NCI-H345 treated with DMSO at 0.1 percent for 48 hours (cell line): ENCODE data around the gene ZNF669.
A peak's percentile ranks its signal among the peaks of the same experiment; 100 is the strongest.

ENCODE experiments used
- DNase-seq: peaks from one replicate; lab custom pipeline; 2025; ENCODE audit not compliant: unreplicated experiment; lab: John Stamatoyannopoulos, UW

The ZNF669 gene

GRCh38 chr1:247111700-247112478, 7.7 kb upstream of the ZNF669 start:
- DNase-seq = peak; percentile 40

- no peak for DNase-seq
Observed at GRCh38 chr1:247111259-247111699, 7.1 kb upstream of the ZNF669 start.

- no peak for DNase-seq
Observed at GRCh38 chr1:247110627-247111258, 6.6 kb upstream of the ZNF669 start.

- no peak for DNase-seq
Observed at GRCh38 chr1:247107694-247108093, 3.5 kb upstream of the ZNF669 start.

- DNase-seq = no peak
Observed at GRCh38 chr1:247105966-247106365, 1.8 kb upstream of the ZNF669 start.

GRCh38 chr1:247104965-247105364, 809 bp upstream of the ZNF669 start:
- no peak for DNase-seq

- no peak for DNase-seq
Observed at GRCh38 chr1:247102381-247102780, 1.8 kb downstream of the ZNF669 start.

- DNase-seq = no peak
Observed at GRCh38 chr1:247100676-247101279, 3.4 kb downstream of the ZNF669 start.

- DNase-seq = no peak
Observed at GRCh38 chr1:247096958-247097357, 7.2 kb downstream of the ZNF669 start.

GRCh38 chr1:247096544-247096943, 7.6 kb downstream of the ZNF669 start:
- DNase-seq = no peak

GRCh38 chr1:247096112-247096511, 8.0 kb downstream of the ZNF669 start:
- DNase-seq = no peak

GRCh38 chr1:247090455-247090854, 13.7 kb downstream of the ZNF669 start:
- no peak for DNase-seq

- no peak for DNase-seq
Observed at GRCh38 chr1:247089616-247090375, 14.4 kb downstream of the ZNF669 start.

GRCh38 chr1:247088967-247089366, 15.2 kb downstream of the ZNF669 start:
- no peak for DNase-seq

- DNase-seq = no peak
Observed at GRCh38 chr1:247087256-247087655, 16.9 kb downstream of the ZNF669 start.

GRCh38 chr1:247085310-247085709, 18.8 kb downstream of the ZNF669 start:
- DNase-seq = no peak

- DNase-seq = no peak
Observed at GRCh38 chr1:247084771-247085170, 19.4 kb downstream of the ZNF669 start.

- no peak for DNase-seq
Observed at GRCh38 chr1:247079141-247079874, 24.8 kb downstream of the ZNF669 start.

- peak; percentile 94 for DNase-seq
Observed at GRCh38 chr1:247078258-247079140, 25.7 kb downstream of the ZNF669 start, which contains the start of gene ZNF670. Gene ZNF670 (minus strand): TSS chr1:247078811. CDS start chr1:247078596, 215 bp downstream.

- DNase-seq = no peak
Observed at GRCh38 chr1:247077876-247078257, 26.3 kb downstream of the ZNF669 start.
